Esophagus squamous epithelium (tissue), 5 donors: ENCODE data around the gene NUP98. TPM values are rescaled to one million over a fixed set of nuclear protein-coding genes. Genes with fewer than 3 reads are reported as not detected.

Source experiments
- DNase-seq: peaks from one replicate; lab custom pipeline; 2025; lab: John Stamatoyannopoulos, UW
- H3K27ac ChIP-seq, 4 donors: fragments of 200-600 bp; sonication (generic); one replicate each; pipeline ENCODE4 v1.5.1; 2016 to 2019; ENCODE audit warnings: mild to moderate bottlenecking in 1 of 4
- H3K27me3 ChIP-seq, 4 donors: fragments of 200-600 bp; sonication (generic); 1 replicate in 3 of 4; 2 replicates in 1 of 4; pipeline versions ENCODE4 v1.5.1 to v1.6.0; 2017 to 2021; ENCODE audit warnings: antibody characterized with exemption in 1 of 4
- H3K36me3 ChIP-seq, 3 donors: fragments of 200-600 bp; sonication (generic); one replicate each; pipeline ENCODE4 v1.5.1; 2016 to 2019
- H3K4me1 ChIP-seq, 3 donors: fragments of 200-600 bp; sonication (generic); one replicate each; pipeline ENCODE4 v1.5.1; 2017 to 2019
- H3K4me3 ChIP-seq, 4 donors: fragments of 200-600 bp; sonication (generic); 1 replicate in 3 of 4; 2 replicates in 1 of 4; pipeline ENCODE4 v1.5.1; 2016 to 2019; ENCODE audit warnings: mild to moderate bottlenecking in 2 of 4, moderate library complexity in 1 of 4
- H3K9me3 ChIP-seq, 3 donors: fragments of 200-600 bp; sonication (generic); one replicate each; pipeline ENCODE4 v1.5.1; 2016 to 2019
- CTCF ChIP-seq, 6 experiments: fragments of 450-650 bp in 4 of 6; fragments of 200-600 bp in 2 of 6; sonication (generic) in 2 of 6; IDR thresholded peaks; one replicate each; pipeline ENCODE4 v1.5.1; 2016 to 2019; ENCODE audit warnings: antibody characterized with exemption in 6 of 6, mild to moderate bottlenecking in 4 of 6, moderate library complexity in 4 of 6
- POLR2A ChIP-seq, 4 donors: fragments of 450-650 bp; IDR thresholded peaks; one replicate each; pipeline ENCODE4 v1.6.1; 2017; ENCODE audit warnings: antibody characterized with exemption in 4 of 4, mild to moderate bottlenecking in 4 of 4, moderate library complexity in 3 of 4
- WGBS, 2 donors: methylation state at CpG; one replicate each; pipeline ENCODE4 v1.1.5; 2018; 5-methylcytosine and 5-hydroxymethylcytosine counted together
- intact Hi-C: fragments of 100-400 bp; cut with DNase I; formaldehyde crosslinking; loops from one replicate; pipeline ENCODE4 v1.15.0; 2022
- total RNA-seq, 4 donors: library from RNA; depleted of rRNA; stranded (reverse); fragments of >200 nt; gene quantifications; one replicate each; pipeline ENCODE4 v1.1.0, GENCODE V29; 2016
- donor health status: DM: yes; HTN: yes; CAD: no.

NUP98 gene
- total RNA-seq, 4 donors from 2014 or later: 54.2 to 110 (median 79.2) TPM

DNA sequence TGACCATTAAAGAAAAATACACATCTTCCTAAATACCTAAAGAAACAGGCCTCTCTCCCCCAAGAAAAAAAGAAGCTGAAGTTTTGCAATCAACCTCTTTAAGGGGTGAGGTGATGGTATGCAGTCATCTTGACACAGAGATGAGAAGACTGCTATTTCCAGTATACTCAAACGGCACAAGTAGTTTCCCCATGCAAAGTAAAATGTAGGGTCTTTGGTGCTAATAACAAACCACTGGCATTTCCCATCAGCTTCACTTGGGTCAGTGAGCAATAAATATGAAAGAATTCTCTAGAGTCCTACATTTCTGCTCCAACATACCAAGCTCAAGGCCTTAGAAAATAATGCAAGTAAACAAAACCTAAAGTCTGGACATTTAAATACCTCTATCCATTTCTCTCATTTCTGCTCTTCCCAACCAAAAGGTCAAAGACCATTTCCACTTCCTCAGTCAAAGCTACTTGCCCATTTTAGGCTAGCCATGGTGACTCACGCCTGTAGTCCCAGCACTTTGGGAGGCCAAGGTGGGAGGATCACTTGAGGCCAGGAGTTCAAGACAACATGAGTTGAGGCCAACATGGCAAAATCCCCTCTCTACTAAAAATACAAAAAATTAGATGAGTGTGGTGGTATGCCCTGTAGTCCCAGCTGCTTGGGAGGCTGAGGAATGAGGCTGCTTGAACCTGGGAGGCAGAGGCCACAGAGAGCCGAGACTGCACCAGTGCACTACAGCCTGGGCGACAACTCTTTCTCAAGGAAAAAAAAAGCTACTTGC, 86.7 kb downstream of the NUP98 start:
- Histone ChIP-seq H3K27ac (no peak overlapping the region), H3K4me3 (no peak overlapping the region), H3K9me3 (no peaks in the 10 kb centered on the region), H3K4me1 (no peaks in the 10 kb centered on the region), H3K36me3 (peaks cover 9 to 91% (median 15%) of the 10 kb centered on the region in 3 donors), H3K27me3 (no peaks in the 10 kb centered on the region)
- TF ChIP-seq POLR2A (IDR thresholded peaks at IDR 0.05) (no peak), CTCF (IDR thresholded peaks at IDR 0.05) (no peak)
- no peak for DNase-seq
- intact Hi-C loops: no loop called here
- WGBS, 2 donors: 88 to 90% methylated on average over 4 of the region's 4 CpGs

DNA sequence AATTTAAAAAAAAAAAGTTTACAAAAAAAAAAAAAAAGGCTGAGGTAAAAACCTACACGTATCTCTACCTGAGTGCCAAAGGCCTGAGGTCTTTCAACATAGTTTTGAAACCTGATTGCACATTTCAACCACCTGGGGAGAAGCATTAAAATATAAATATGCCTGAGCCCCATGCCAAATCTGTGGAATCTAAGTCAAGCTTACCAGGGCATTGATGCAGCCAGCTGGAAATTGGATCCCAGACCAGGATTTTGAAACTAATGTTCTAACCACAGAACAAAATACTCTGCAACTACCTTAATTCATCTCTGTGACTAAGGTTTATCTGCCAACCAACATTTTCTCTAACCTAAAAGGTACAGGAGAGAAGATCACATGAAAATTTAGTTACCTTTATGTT, 87.4 kb downstream of the NUP98 start:
- Histone ChIP-seq H3K9me3 (no peaks in the 10 kb centered on the region), H3K27ac (no peak overlapping the region), H3K27me3 (no peaks in the 10 kb centered on the region), H3K36me3 (peaks cover 9 to 91% (median 13%) of the 10 kb centered on the region in 3 donors), H3K4me3 (no peak overlapping the region), H3K4me1 (no peaks in the 10 kb centered on the region)
- TF ChIP-seq CTCF (IDR thresholded peaks at IDR 0.05) (no peak), POLR2A (IDR thresholded peaks at IDR 0.05) (no peak)
- intact Hi-C loops: no loop called here
- WGBS, 2 donors: 50% methylated on average over 1 of the region's 1 CpG
- DNase-seq: no peak

DNA sequence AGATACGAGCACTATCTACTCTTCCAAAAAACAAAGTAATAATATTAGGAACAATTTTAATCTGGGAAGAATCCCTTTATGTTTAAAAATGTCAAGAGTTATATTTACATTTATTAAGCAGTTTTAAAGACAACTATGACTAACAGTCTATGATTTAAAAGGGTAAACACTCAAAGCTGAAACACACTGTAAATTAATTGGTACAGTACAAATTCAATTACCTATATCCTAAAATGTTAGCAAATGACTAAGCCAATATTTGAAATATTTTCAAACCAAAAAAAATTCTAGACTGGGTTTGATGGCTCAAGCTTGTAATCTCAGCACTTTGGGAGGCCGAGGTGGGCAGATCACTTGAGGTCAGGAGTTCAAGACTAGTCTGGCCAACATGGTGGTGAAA, 90.2 kb downstream of the NUP98 start:
- no peak for TF ChIP-seq POLR2A (IDR thresholded peaks at IDR 0.05)
- TF ChIP-seq CTCF (IDR thresholded peaks at IDR 0.05): no peak
- H3K36me3 ChIP-seq: peaks cover 14 to 91% (median 15%) of the 10 kb centered on the region in 3 donors
- intact Hi-C loops: no loop called here

GRCh38 chr11:3703383-3703782, 94.0 kb downstream of the NUP98 start:
- TF ChIP-seq POLR2A (IDR thresholded peaks at IDR 0.05): no peak
- TF ChIP-seq CTCF (IDR thresholded peaks at IDR 0.05): no peak
- H3K36me3 ChIP-seq: peaks cover 11 to 95% (median 32%) of the 10 kb centered on the region in 3 donors
- no peaks in the 10 kb centered on the region for H3K27me3 ChIP-seq
- intact Hi-C loops: no loop called here
- no peak overlapping the region for H3K4me3 ChIP-seq
- no peaks in the 10 kb centered on the region for H3K9me3 ChIP-seq
- H3K4me1 ChIP-seq: no peaks in the 10 kb centered on the region
- DNase-seq: no peak
- H3K27ac ChIP-seq: no peak overlapping the region
- 96 to 98% methylated on average over 3 of the region's 3 CpGs for WGBS, 2 donors

More for the DNA sequence above, 90.2 kb downstream of the NUP98 start:
- H3K9me3 ChIP-seq: no peaks in the 10 kb centered on the region
- H3K4me1 ChIP-seq: no peaks in the 10 kb centered on the region
- DNase-seq: no peak
- 84 to 89% methylated on average over 2 of the region's 2 CpGs for WGBS, 2 donors
- no peak overlapping the region for H3K27ac ChIP-seq
- no peak overlapping the region for H3K4me3 ChIP-seq
- H3K27me3 ChIP-seq: no peaks in the 10 kb centered on the region

- Histone ChIP-seq H3K36me3 (peaks cover 13 to 100% (median 48%) of the 10 kb centered on the region in 3 donors), H3K4me3 (no peak overlapping the region), H3K27ac (no peak overlapping the region), H3K27me3 (no peaks in the 10 kb centered on the region), H3K9me3 (no peaks in the 10 kb centered on the region), H3K4me1 (no peaks in the 10 kb centered on the region)
- DNase-seq: no peak
- intact Hi-C loops: no loop called here
- whole genome bisulfite sequencing, 2 donors: 95 to 96% methylated on average over 2 of the region's 2 CpGs
- TF ChIP-seq CTCF (IDR thresholded peaks at IDR 0.05) (no peak), POLR2A (IDR thresholded peaks at IDR 0.05) (no peak)
Observed at GRCh38 chr11:3700910-3701309, 96.4 kb downstream of the NUP98 start.
